Activated CD4-positive, alpha-beta memory T cell treated with anti-CD3 and anti-CD28 coated beads for 36 hours (primary cell): ENCODE results near the gene ARHGAP44. TPM values are rescaled to one million over a fixed set of nuclear protein-coding genes. Genes with fewer than 3 reads are reported as not detected.
A peak's percentile ranks its signal among the peaks of the same experiment; 100 is the strongest.

Experiments
- CTCF ChIA-PET: fragments of 350-600 bp; sonication (Branson Sonifier 250); formaldehyde crosslinking; loops from one replicate; lab custom pipeline; 2021; ENCODE audit warnings: antibody characterized with exemption, inconsistent platforms; lab: Charles Lee
- POLR2A ChIA-PET: fragments of 350-600 bp; sonication (Branson Sonifier 250); formaldehyde crosslinking; loops from one replicate; lab custom pipeline; 2021; ENCODE audit warnings: antibody characterized with exemption; lab: Charles Lee
- DNase-seq: peaks from one replicate; pipeline ENCODE4 v3.0.0-alpha.2; 2020
- H3K27ac Mint-ChIP-seq: one replicate; pipeline ENCODE4 v1.8.0; 2021; ENCODE audit warnings: mixed read lengths
- H3K27me3 Mint-ChIP-seq: one replicate; pipeline ENCODE4 v1.8.0; 2021; ENCODE audit warnings: mixed read lengths
- H3K36me3 Mint-ChIP-seq: one replicate; pipeline ENCODE4 v1.8.0; 2021; ENCODE audit warnings: mixed read lengths
- H3K4me1 Mint-ChIP-seq: one replicate; pipeline ENCODE4 v1.8.0; 2021; ENCODE audit warnings: low read depth, mixed read lengths
- H3K4me3 Mint-ChIP-seq: one replicate; pipeline ENCODE4 v1.8.0; 2021; ENCODE audit warnings: mild to moderate bottlenecking, mixed read lengths
- H3K9me3 Mint-ChIP-seq: one replicate; pipeline ENCODE4 v1.8.0; 2021; ENCODE audit warnings: mixed read lengths
- intact Hi-C: fragments of 100-400 bp; cut with micrococcal nuclease; formaldehyde crosslinking; loops from one replicate; pipeline ENCODE4 v1.15.1; 2023
- total RNA-seq, 2 experiments: library from RNA; stranded (reverse); gene quantifications; one replicate each; pipeline ENCODE4 v1.2.3, GENCODE V29; 2021

The ARHGAP44 gene
- total RNA-seq: not detected

GRCh38 chr17:12789481-12790248, at the start of gene ARHGAP44:
ARHGAP44 (plus strand) TSS chr17:12789498; CDS start chr17:12789839, 341 bp downstream.
- intact Hi-C loops: no loop called here
- Mint-ChIP-seq H3K4me3 (peak within 1 kb of the TSS; percentile 58), H3K9me3 (no peaks in the 10 kb centered on the region), H3K36me3 (no peaks in the 10 kb centered on the region), H3K4me1 (peaks cover 6% of the 10 kb centered on the region), H3K27ac (no peak within 1 kb of the TSS), H3K27me3 (peaks cover 34% of the 10 kb centered on the region)
- ChIA-PET POLR2A (no interaction called here), CTCF (no interaction called here)
- no peak for DNase-seq

- no peaks in the 10 kb centered on the region for H3K9me3 Mint-ChIP-seq
- intact Hi-C loops: no loop called here
- no peak for DNase-seq
- ChIA-PET POLR2A (no interaction called here), CTCF (no interaction called here)
- H3K4me3 Mint-ChIP-seq: no peak overlapping the region
- H3K36me3 Mint-ChIP-seq: no peaks in the 10 kb centered on the region
- H3K27ac Mint-ChIP-seq: no peak overlapping the region
- H3K27me3 Mint-ChIP-seq: no peaks in the 10 kb centered on the region
- H3K4me1 Mint-ChIP-seq: no peaks in the 10 kb centered on the region
Observed at GRCh38 chr17:12739500-12739899, 49.8 kb upstream of the ARHGAP44 start.

- CTCF ChIA-PET: interaction anchor here (1.2 kb wide), 1 partner anchor 16 kb away, joined by 3 read pairs; no protein-coding TSS in a partner anchor
- Mint-ChIP-seq H3K36me3 (no peaks in the 10 kb centered on the region), H3K27me3 (no peaks in the 10 kb centered on the region), H3K27ac (no peak overlapping the region), H3K4me3 (no peak overlapping the region), H3K4me1 (no peaks in the 10 kb centered on the region), H3K9me3 (no peaks in the 10 kb centered on the region)
- DNase-seq: no peak
- intact Hi-C loops: loop anchor here (2.0 kb wide), 1 partner anchor 486 kb away; no protein-coding TSS in a partner anchor
- POLR2A ChIA-PET: no interaction called here
Observed at GRCh38 chr17:12743046-12743445, 46.3 kb upstream of the ARHGAP44 start.

- Mint-ChIP-seq H3K4me3 (no peak overlapping the region), H3K27ac (no peak overlapping the region), H3K9me3 (no peaks in the 10 kb centered on the region), H3K4me1 (no peaks in the 10 kb centered on the region), H3K36me3 (no peaks in the 10 kb centered on the region), H3K27me3 (no peaks in the 10 kb centered on the region)
- ChIA-PET POLR2A (no interaction called here), CTCF (no interaction called here)
- no peak for DNase-seq
- intact Hi-C loops: no loop called here
Observed at GRCh38 chr17:12744298-12744697, 45.0 kb upstream of the ARHGAP44 start.

GRCh38 chr17:12744786-12745185, 44.5 kb upstream of the ARHGAP44 start:
- CTCF ChIA-PET: no interaction called here
- intact Hi-C loops: no loop called here
- H3K9me3 Mint-ChIP-seq: no peaks in the 10 kb centered on the region
- H3K36me3 Mint-ChIP-seq: no peaks in the 10 kb centered on the region
- H3K27me3 Mint-ChIP-seq: no peaks in the 10 kb centered on the region
- no peak overlapping the region for H3K4me3 Mint-ChIP-seq
- H3K4me1 Mint-ChIP-seq: no peaks in the 10 kb centered on the region
- H3K27ac Mint-ChIP-seq: no peak overlapping the region
- DNase-seq: no peak
- POLR2A ChIA-PET: no interaction called here

- DNase-seq: no peak
- no peak overlapping the region for H3K27ac Mint-ChIP-seq
- no peaks in the 10 kb centered on the region for H3K27me3 Mint-ChIP-seq
- no peak overlapping the region for H3K4me3 Mint-ChIP-seq
- no peaks in the 10 kb centered on the region for H3K36me3 Mint-ChIP-seq
- no peaks in the 10 kb centered on the region for H3K4me1 Mint-ChIP-seq
- intact Hi-C loops: no loop called here
- CTCF ChIA-PET: no interaction called here
- POLR2A ChIA-PET: no interaction called here
- H3K9me3 Mint-ChIP-seq: no peaks in the 10 kb centered on the region
Observed at GRCh38 chr17:12745486-12745885, 43.8 kb upstream of the ARHGAP44 start.

- ChIA-PET CTCF (no interaction called here), POLR2A (no interaction called here)
- DNase-seq: no peak
- Mint-ChIP-seq H3K9me3 (peaks cover 2% of the 10 kb centered on the region), H3K4me3 (no peak overlapping the region), H3K4me1 (no peaks in the 10 kb centered on the region), H3K27ac (no peak overlapping the region), H3K36me3 (no peaks in the 10 kb centered on the region), H3K27me3 (no peaks in the 10 kb centered on the region)
- intact Hi-C loops: no loop called here
Observed at GRCh38 chr17:12756786-12757185, 32.5 kb upstream of the ARHGAP44 start.

GRCh38 chr17:12759090-12759489, 30.2 kb upstream of the ARHGAP44 start:
- POLR2A ChIA-PET: no interaction called here
- intact Hi-C loops: no loop called here
- H3K9me3 Mint-ChIP-seq: no peaks in the 10 kb centered on the region
- DNase-seq: no peak
- no peaks in the 10 kb centered on the region for H3K36me3 Mint-ChIP-seq
- H3K4me3 Mint-ChIP-seq: no peak overlapping the region
- CTCF ChIA-PET: no interaction called here
- no peaks in the 10 kb centered on the region for H3K27me3 Mint-ChIP-seq
- H3K27ac Mint-ChIP-seq: no peak overlapping the region
- H3K4me1 Mint-ChIP-seq: no peaks in the 10 kb centered on the region

GRCh38 chr17:12765548-12765947, 23.8 kb upstream of the ARHGAP44 start:
- Mint-ChIP-seq H3K9me3 (no peaks in the 10 kb centered on the region), H3K4me3 (no peak overlapping the region), H3K27me3 (peaks cover 2% of the 10 kb centered on the region), H3K4me1 (no peaks in the 10 kb centered on the region), H3K36me3 (no peaks in the 10 kb centered on the region), H3K27ac (no peak overlapping the region)
- ChIA-PET POLR2A (no interaction called here), CTCF (interaction anchor here (0.6 kb wide), 1 partner anchor 23 kb away, joined by 3 read pairs; no protein-coding TSS in a partner anchor)
- intact Hi-C loops: no loop called here
- DNase-seq: no peak

- peaks cover 2% of the 10 kb centered on the region for H3K27me3 Mint-ChIP-seq
- H3K4me3 Mint-ChIP-seq: no peak overlapping the region
- H3K27ac Mint-ChIP-seq: no peak overlapping the region
- H3K9me3 Mint-ChIP-seq: no peaks in the 10 kb centered on the region
- H3K36me3 Mint-ChIP-seq: no peaks in the 10 kb centered on the region
- intact Hi-C loops: no loop called here
- ChIA-PET CTCF (no interaction called here), POLR2A (no interaction called here)
- H3K4me1 Mint-ChIP-seq: no peaks in the 10 kb centered on the region
- DNase-seq: no peak
Observed at GRCh38 chr17:12768255-12768654, 21.0 kb upstream of the ARHGAP44 start.

GRCh38 chr17:12769981-12770380, 19.3 kb upstream of the ARHGAP44 start:
- POLR2A ChIA-PET: no interaction called here
- no peak for DNase-seq
- Mint-ChIP-seq H3K4me3 (no peak overlapping the region), H3K36me3 (no peaks in the 10 kb centered on the region), H3K27me3 (peaks cover 2% of the 10 kb centered on the region), H3K4me1 (no peaks in the 10 kb centered on the region), H3K27ac (no peak overlapping the region), H3K9me3 (no peaks in the 10 kb centered on the region)
- CTCF ChIA-PET: no interaction called here
- intact Hi-C loops: no loop called here

GRCh38 chr17:12773153-12773552, 16.1 kb upstream of the ARHGAP44 start:
- no peak for DNase-seq
- peaks cover 2% of the 10 kb centered on the region for H3K27me3 Mint-ChIP-seq
- no peaks in the 10 kb centered on the region for H3K4me1 Mint-ChIP-seq
- no peaks in the 10 kb centered on the region for H3K36me3 Mint-ChIP-seq
- H3K9me3 Mint-ChIP-seq: no peaks in the 10 kb centered on the region
- no peak overlapping the region for H3K27ac Mint-ChIP-seq
- intact Hi-C loops: no loop called here
- ChIA-PET CTCF (no interaction called here), POLR2A (no interaction called here)
- no peak overlapping the region for H3K4me3 Mint-ChIP-seq

- Mint-ChIP-seq H3K4me1 (peaks cover 6% of the 10 kb centered on the region), H3K4me3 (peak overlapping the region; percentile 21), H3K9me3 (no peaks in the 10 kb centered on the region), H3K36me3 (no peaks in the 10 kb centered on the region), H3K27me3 (peaks cover 34% of the 10 kb centered on the region), H3K27ac (no peak overlapping the region)
- intact Hi-C loops: no loop called here
- ChIA-PET POLR2A (no interaction called here), CTCF (no interaction called here)
- peak; percentile 24 for DNase-seq
Observed at GRCh38 chr17:12789075-12789480, 220 bp upstream of the ARHGAP44 start.
